ENCODE measurements around the gene VAMP8.
"Not testable (repeated sequence)": the region's sequence is repeated elsewhere in the genome, so short reads cannot be mapped to it uniquely, and the experiment has no call there.

The VAMP8 gene

DNA sequence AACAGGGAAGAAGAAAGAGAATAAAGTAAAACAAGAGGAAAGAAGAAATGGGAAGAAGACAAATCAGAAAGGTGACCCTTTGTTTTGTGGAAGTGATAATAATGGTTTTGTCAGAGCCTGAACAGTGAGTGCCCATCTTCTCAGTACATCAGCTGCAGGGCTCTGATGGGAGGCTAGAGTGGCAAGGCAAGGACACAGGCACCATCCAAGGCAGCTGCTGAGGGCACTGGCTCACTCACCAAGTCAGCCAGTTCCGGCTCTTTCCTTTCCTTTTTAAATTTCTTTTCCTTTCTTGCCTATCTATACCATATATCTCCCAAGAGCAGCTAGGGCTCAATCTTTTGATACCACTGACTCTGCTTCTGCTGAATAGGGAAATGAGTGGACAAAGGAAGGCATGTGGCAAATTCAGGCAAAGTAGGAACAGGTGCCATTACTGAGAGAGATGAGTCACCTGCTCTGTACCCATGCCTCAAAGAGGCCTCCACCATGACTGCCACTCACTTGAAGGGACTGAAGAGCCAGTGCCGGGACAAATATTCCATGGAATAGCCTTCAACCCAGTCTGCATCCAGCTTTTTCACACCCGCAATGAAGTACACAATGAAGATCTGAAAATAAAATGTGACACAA is 22.3 kb upstream of the VAMP8 start:
- TF ChIP-seq CTCF (IDR thresholded peaks at IDR 0.05; ENCODE audit: low read length, missing control alignments), result no peak
- H3K4me3 ChIP-seq (replicated peaks; ENCODE audit: low read depth, low read length), result no peak overlapping the region
- no peak for DNase-seq (ENCODE audit: low read depth)

DNA sequence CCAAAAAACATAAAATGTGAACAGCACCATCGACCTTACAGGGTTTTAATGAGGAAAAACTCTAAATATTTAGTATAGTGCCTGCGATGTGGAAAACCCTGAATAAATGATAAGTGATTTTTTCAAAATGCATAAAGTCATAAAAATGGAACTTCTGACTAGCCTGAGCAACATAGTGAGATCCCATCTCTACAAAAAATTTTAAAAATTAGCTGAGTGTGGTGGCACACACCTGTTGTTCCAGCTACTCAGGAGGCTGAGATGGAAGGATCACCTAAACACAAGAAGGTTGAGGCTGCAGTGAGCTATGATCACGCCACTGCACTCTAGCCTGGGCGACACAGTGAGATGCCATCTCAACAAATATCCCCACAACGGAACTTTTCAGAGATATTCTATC is 20.3 kb upstream of the VAMP8 start:
- DNase-seq (ENCODE audit: low read depth), result no peak
- no peak overlapping the region for H3K4me3 ChIP-seq (replicated peaks; ENCODE audit: low read depth, low read length)
- no peak for TF ChIP-seq CTCF (IDR thresholded peaks at IDR 0.05; ENCODE audit: low read length, missing control alignments)

GRCh38 chr2:85558160-85558559 is 19.2 kb upstream of the VAMP8 start:
- TF ChIP-seq CTCF (IDR thresholded peaks at IDR 0.05; ENCODE audit: low read length, missing control alignments), result no peak
- no peak overlapping the region for H3K4me3 ChIP-seq (replicated peaks; ENCODE audit: low read depth, low read length)
- DNase-seq (ENCODE audit: low read depth), result no peak

DNA sequence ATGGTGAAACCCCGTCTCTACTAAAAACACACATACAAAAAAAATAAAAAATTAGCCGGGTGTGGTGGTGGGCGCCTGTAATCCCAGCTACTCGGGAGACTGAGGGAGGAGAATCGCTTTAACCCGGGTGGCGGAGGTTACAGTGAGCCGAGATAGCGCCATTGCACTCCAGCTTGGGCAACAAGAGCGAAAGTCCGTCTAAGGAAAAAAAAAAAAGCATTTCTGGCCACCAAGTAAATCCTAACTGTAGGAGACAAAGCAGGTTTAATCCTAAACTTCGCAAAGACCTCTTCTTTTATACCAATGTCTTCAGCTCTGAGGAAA is 17.0 kb upstream of the VAMP8 start:
- DNase-seq (ENCODE audit: low read depth), result not testable (repeated sequence)
- peak overlapping the region; percentile 92 for H3K4me3 ChIP-seq (replicated peaks; ENCODE audit: low read depth, low read length)

- peak overlapping the region; percentile 92 for H3K4me3 ChIP-seq (replicated peaks; ENCODE audit: low read depth, low read length)
- TF ChIP-seq CTCF (IDR thresholded peaks at IDR 0.05; ENCODE audit: low read length, missing control alignments), result no peak
- DNase-seq (ENCODE audit: low read depth), result no peak
These were observed 16.5 kb upstream of the VAMP8 start for GRCh38 chr2:85560812-85561279.

- peak; percentile 93 for DNase-seq (ENCODE audit: low read depth)
- peak within 1 kb of the TSS; percentile 92 for H3K4me3 ChIP-seq (replicated peaks; ENCODE audit: low read depth, low read length)
- no peak for TF ChIP-seq CTCF (IDR thresholded peaks at IDR 0.05; ENCODE audit: low read length, missing control alignments)
These were observed 15.8 kb upstream of the VAMP8 start, which contains the start of gene GGCX for GRCh38 chr2:85561280-85562212. TSS of gene GGCX (minus strand) at chr2:85561493. CDS start at chr2:85561428, 65 bp downstream.

GRCh38 chr2:85564144-85564563 is 13.2 kb upstream of the VAMP8 start:
- no peak for DNase-seq (ENCODE audit: low read depth)
- no peak for TF ChIP-seq CTCF (IDR thresholded peaks at IDR 0.05; ENCODE audit: low read length, missing control alignments)
- H3K4me3 ChIP-seq (replicated peaks; ENCODE audit: low read depth, low read length), result no peak overlapping the region
